HG03175 (cell line): ENCODE data around the gene TREM1.
"Not testable (repeated sequence)": the region's sequence is repeated elsewhere in the genome, so short reads cannot be mapped to it uniquely, and the experiment has no call there.

ENCODE experiments used
- ATAC-seq: cut with Tn5 transposase; IDR thresholded peaks from one replicate; pipeline ENCODE4 v1.9.1; 2021; ENCODE audit warnings: mild to moderate bottlenecking, moderate library complexity; ENCODE audit not compliant: unreplicated experiment

The TREM1 gene

GRCh38 chr6:41297248-41297647 lies 10.8 kb upstream of the TREM1 start:
- ATAC-seq: not testable (repeated sequence)

DNA sequence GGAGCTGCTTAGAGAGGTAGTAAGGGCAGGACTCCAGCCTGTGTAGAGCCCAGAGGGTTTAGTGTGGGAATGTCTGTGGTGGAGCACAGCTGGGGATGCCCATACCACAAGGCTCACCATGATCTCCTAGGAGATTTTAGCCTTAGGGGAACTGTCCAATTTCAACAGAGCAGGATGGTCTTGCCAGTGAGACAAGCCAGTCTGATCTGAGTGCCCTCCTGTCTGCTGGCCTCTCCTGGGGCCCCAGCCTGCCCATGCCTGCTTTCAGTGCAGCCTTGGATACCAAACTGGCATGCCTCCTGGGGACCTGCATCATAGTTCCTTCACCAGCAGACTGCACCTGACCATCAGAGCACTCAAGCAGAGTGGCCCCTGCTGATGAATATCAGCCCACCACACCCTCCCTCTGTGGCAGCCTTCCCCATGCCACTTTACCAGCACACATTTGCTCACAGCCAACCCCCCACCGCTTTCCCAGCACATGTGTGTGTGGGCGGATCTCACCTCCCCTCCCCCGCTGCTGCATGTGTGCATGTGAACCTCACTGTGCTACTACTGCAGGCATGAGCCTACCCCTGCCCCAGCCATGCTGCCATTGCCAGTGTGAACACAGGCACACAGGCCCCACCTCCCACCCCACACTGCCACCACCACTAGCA lies 7.9 kb upstream of the TREM1 start:
- ATAC-seq: no peak

DNA sequence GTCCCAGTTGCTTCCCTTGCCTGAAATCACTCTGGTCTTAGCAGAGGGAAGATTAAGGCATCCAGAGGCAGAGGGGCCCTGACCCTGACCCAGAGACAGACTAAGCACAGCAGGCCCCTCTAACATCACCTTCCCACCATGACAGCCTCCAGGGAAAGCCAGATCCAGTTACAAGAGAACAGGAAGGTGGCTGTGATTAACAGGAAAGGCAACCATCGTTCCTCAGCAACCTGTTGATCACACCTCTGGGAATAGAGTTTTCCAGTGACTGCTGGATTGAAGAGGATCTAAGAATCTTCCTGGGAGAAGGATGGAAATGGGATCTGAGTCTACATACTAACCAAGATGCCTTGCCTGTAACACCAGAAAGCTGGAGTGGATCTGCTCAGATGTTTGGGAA lies 5.2 kb upstream of the TREM1 start:
- no peak for ATAC-seq

- ATAC-seq: no peak
Observed at GRCh38 chr6:41289815-41290214, 3.3 kb upstream of the TREM1 start.

GRCh38 chr6:41288754-41289129 lies 2.3 kb upstream of the TREM1 start:
- no peak for ATAC-seq

- ATAC-seq: peak; percentile 59
Observed at GRCh38 chr6:41288030-41288753, 1.7 kb upstream of the TREM1 start.

DNA sequence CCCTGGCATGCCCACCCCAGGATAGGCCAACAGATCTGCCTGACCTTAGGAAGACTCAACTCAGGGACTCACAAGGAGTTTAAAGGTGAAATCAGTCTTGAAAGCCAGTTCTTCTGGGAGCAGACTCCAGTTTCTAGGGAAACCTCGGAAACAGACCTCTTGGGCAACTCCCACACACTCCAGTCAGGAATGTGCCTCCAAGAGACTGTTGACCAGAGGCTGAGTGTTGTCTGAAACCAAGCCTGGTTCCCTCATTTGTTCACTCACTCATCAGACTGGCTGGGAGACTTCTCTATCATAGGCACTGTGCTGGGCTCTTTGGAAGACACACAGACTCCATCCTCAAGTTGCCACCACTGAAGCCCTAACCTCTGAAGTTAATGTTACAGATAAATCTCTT lies 1.8 kb downstream of the TREM1 start:
- ATAC-seq: no peak

DNA sequence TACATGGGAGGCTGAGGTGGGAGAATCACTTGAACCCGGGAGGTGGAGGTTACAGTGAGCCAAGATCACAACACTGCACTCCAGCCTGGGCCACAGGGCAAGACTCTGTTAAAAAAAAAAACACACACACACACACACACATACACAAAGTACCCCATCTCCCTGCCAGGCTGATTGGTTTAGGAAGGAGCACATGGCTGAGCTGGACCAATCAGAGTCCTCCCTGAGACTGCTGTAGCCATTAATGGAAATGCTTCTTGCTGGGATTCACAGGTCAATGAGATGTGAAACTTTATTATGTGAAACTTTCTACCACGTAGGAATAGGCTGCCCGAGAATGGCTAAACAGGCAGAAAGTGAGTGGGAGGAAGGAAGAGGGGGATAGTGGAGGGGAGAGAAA lies 2.9 kb downstream of the TREM1 start:
- ATAC-seq: no peak

DNA sequence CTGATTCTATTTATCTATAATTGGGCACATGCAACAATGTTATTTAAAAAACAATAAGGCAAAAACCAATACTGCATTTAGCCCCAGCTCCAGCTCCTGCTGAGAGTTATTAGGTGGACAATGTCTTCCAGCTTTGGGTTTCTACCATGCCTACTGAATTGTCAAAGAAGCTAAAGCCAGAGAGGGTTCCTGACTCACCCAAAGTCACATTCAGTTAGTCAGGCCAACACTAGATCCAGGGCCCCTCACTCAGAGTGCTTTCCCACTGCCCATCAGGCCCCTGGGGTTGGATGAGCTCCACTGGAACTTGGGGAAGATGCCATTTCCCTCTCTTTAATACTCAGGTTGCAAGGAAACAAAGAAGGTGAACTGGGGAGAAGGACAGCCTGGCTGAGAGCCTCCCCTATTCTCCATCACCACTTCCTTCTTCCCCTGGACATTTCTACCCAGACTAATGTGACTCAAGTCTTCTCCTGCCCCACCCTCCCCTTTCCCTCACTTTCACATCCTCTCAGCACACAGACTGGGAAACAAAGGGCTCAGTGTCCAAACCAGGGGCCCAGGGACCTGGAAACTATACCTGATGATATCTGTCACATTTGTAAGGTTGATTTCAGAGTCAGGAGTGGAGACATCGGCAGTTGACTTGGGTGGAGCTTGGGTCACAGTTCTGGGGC lies 6.0 kb downstream of the TREM1 start:
- no peak for ATAC-seq

DNA sequence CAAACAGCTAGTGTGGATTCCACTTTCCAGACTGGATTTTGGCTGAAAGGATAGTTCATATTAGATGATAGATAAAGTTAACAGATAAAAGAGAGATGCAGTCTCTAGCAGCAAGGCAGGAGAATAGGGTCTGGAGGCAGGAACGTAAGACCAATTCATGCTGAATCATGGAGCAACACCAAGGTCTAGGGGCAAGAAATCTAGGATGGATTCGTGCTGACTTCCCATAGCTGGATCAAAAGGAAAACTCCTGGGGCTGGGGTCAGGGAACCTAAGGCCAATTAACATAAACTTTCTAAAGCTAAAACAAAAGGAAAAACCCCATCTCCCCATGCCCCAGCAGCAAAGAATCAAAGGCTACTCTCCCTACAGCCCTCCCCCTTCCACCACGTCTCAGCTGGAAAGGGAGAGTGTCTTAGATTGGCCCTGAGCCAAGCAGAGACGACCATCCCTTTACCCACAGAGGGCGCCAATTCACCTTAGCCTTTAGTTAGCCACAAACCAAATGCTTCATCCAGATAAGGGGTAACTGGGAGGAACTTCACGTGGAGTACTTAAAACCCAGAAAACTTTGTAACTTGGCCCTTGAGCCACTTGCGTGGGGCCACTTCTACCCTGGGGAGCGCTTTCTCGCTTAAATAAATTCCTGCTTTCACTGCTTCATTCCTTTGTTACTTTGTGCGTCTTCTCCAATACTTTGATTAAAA lies 7.6 kb downstream of the TREM1 start:
- no peak for ATAC-seq

DNA sequence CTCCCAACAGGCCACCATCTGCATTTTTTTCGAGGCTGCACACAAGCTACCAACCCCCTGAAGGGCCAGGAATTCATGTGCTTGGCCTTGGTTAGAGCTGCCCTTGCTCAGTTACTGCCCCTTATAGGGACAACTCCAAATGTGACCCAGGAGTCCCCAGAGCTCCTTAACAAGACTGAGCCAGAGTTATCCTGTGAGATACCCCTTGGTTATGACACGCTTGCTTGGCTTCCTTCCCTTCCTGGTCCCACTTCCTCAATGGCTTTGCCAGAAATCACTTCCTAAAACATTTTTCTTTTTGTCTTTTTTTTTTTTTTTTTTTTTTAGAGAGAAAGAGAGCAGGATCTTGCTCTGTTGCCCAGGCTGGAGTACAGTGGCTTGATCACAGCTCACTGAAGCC lies 8.9 kb downstream of the TREM1 start:
- ATAC-seq: no peak

- no peak for ATAC-seq
Observed at GRCh38 chr6:41275489-41275888, 11.0 kb downstream of the TREM1 start.

- ATAC-seq: no peak
Observed at GRCh38 chr6:41274256-41274655, 12.2 kb downstream of the TREM1 start.

- ATAC-seq: no peak
Observed at GRCh38 chr6:41273714-41274113, 12.8 kb downstream of the TREM1 start.

DNA sequence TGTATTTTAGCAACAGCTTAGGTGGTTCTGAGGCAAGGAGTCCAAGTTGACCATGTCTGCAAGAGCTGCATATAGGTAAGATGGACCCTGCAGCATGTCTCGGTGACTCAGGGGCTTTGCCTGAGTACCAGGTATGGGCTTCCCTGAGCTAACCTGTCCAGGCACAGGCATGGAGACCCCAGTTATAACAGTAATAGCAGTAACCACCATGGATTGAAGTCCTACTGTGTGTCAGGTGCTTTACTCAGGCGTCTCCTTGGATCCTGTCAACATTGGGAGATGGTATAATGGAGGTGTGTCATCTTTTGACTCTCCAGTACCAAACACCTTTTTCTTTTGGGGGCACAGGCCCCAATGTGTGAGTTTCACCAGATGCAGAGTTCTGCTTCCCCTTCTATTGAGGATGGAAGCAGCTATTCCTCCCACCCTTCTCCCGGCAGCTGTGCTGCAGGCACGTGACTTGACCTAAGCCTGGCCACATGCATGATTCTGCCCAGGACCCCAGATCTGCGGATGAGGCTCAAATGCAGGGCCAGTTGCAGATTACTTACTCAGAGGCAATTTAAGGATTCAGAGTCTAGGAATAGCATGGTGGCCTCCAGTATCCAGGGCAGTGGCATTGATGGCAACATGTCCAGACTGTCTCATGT lies 13.8 kb downstream of the TREM1 start:
- no peak for ATAC-seq

DNA sequence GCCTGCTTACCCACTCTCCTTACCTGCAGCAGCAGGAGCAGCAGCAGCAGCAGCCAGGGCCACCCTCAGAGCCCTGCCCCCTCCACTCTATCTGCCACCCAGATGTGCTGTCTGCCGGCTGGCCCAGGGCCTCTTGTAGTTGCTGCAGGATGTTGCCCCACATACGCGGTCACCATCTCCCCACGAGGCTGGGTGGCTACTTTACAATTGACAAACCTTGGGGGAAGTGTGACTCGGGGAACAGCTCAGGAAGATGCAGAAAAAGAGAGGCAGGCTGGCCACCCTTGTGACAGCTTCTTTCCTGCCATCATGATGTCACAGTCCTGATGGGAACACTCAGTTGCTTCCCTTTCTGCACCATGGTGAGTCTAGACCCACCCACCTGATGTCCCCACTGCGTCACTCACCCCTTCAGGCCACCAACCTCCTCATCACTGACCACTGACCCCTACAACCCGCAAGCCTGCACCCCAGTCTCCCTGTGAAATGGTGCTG lies 14.5 kb downstream of the TREM1 start:
- ATAC-seq: no peak

GRCh38 chr6:41269716-41270115 lies 16.8 kb downstream of the TREM1 start:
- ATAC-seq: no peak

DNA sequence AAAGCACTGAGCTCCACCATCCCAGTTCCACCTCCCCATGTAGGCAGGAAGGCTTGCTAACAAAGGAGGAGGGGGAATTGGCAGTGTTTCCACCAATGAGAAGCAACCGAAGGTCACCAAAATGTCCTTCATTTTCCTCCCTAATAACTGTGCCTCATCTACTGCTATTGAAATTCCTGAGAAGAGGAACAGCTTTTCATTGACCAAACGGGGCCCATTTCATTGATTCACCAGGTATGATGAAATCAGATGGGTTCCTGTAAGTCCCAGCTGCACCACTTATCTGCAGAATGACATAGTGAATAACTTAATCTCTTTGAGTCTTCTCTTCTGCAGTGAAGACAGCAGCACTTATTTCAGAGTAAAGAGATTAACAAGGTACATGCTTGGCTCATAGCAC lies 17.3 kb downstream of the TREM1 start:
- ATAC-seq: no peak

GRCh38 chr6:41268478-41268877 lies 18.0 kb downstream of the TREM1 start:
- ATAC-seq: no peak

GRCh38 chr6:41266541-41266940 lies 19.9 kb downstream of the TREM1 start:
- no peak for ATAC-seq

DNA sequence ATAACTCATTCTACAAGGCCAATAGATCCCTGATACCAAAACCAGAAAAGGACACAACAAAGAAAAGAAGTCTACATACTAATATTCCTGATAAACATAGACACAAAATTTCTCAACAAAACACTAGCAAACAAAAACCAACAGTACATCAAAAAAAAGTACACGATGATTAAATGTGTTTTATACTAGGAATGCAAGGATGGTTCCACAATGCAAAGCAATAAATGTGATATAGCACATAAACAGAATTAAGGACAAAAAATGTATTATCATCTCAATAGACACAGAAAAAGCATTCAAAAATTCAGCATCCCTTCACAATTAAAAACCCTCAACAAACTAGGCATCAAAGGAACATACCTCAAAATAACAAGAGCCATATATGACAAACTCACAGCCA lies 23.2 kb downstream of the TREM1 start:
- ATAC-seq: no peak
